Kidney glomerular epithelial cell (primary cell): ENCODE results near the gene ZNF682.
"Not testable (repeated sequence)": the region's sequence is repeated elsewhere in the genome, so short reads cannot be mapped to it uniquely, and the experiment has no call there.

Experiments used
- DNase-seq: peaks from one replicate; lab custom pipeline; 2025; lab: John Stamatoyannopoulos, UW

The ZNF682 gene

GRCh38 chr19:20039203-20039723 is at the start of gene ZNF682:
Gene ZNF682 (minus strand): TSS chr19:20039505. CDS start chr19:20039345, 160 bp downstream.
- peak; percentile 91 for DNase-seq

GRCh38 chr19:20082876-20083275 is 43.6 kb upstream of the ZNF682 start:
- DNase-seq: not testable (repeated sequence)

GRCh38 chr19:20082232-20082833 is 43.0 kb upstream of the ZNF682 start:
- DNase-seq: not testable (repeated sequence)

GRCh38 chr19:20080656-20081055 is 41.4 kb upstream of the ZNF682 start:
- no peak for DNase-seq

GRCh38 chr19:20079476-20079875 is 40.2 kb upstream of the ZNF682 start:
- no peak for DNase-seq

GRCh38 chr19:20078581-20079031 is 39.3 kb upstream of the ZNF682 start:
- no peak for DNase-seq

- peak; percentile 63 for DNase-seq
Measured at GRCh38 chr19:20077791-20078463, 38.6 kb upstream of the ZNF682 start, which contains the start of gene ZNF90. Gene ZNF90 (plus strand): TSS chr19:20078000. CDS start chr19:20078133, 133 bp downstream.

GRCh38 chr19:20072936-20073335 is 33.6 kb upstream of the ZNF682 start:
- DNase-seq: no peak

GRCh38 chr19:20070691-20071090 is 31.4 kb upstream of the ZNF682 start:
- no peak for DNase-seq

GRCh38 chr19:20068559-20068958 is 29.3 kb upstream of the ZNF682 start:
- not testable (repeated sequence) for DNase-seq

GRCh38 chr19:20067943-20068342 is 28.6 kb upstream of the ZNF682 start:
- no peak for DNase-seq

- no peak for DNase-seq
Measured at GRCh38 chr19:20066861-20067260, 27.6 kb upstream of the ZNF682 start.

GRCh38 chr19:20060282-20060681 is 21.0 kb upstream of the ZNF682 start:
- DNase-seq: no peak

- DNase-seq: not testable (repeated sequence)
Measured at GRCh38 chr19:20058738-20059137, 19.4 kb upstream of the ZNF682 start.

- DNase-seq: peak; percentile 96
Measured at GRCh38 chr19:20051841-20052768, 12.8 kb upstream of the ZNF682 start.

GRCh38 chr19:20045742-20046141 is 6.4 kb upstream of the ZNF682 start:
- DNase-seq: not testable (repeated sequence)

- no peak for DNase-seq
Measured at GRCh38 chr19:20044663-20045062, 5.4 kb upstream of the ZNF682 start.

- DNase-seq: no peak
Measured at GRCh38 chr19:20038358-20039202, 725 bp downstream of the ZNF682 start.

- DNase-seq: no peak
Measured at GRCh38 chr19:20035935-20036334, 3.4 kb downstream of the ZNF682 start.

GRCh38 chr19:20028611-20029010 is 10.7 kb downstream of the ZNF682 start:
- DNase-seq: no peak

GRCh38 chr19:20005741-20006140 is 33.6 kb downstream of the ZNF682 start:
- DNase-seq: no peak
